OCI-LY1 (cell line): ENCODE data around the gene ZDHHC20.

ENCODE experiments used
- H2AFZ ChIP-seq: fragments of 200-600 bp; sonication (generic), shearing (Covaris generic); 2 replicates; pipeline ENCODE4 v1.6.0; 2014; ENCODE audit warnings: antibody characterized with exemption, mild to moderate bottlenecking, low read length
- H3F3A ChIP-seq: fragments of 200-600 bp; sonication (generic), shearing (Covaris generic); 2 replicates; pipeline ENCODE4 v1.6.0; 2014; ENCODE audit warnings: mild to moderate bottlenecking, antibody characterized with exemption, low read length, moderate library complexity; ENCODE audit not compliant: insufficient read depth
- H3K27ac ChIP-seq: fragments of 200-600 bp; sonication (generic); 2 replicates; pipeline ENCODE4 v1.5.1; 2014; ENCODE audit warnings: low read length, mixed run types, mild to moderate bottlenecking, low read depth; ENCODE audit not compliant: poor library complexity, severe bottlenecking
- H3K27me3 ChIP-seq: fragments of 200-600 bp; sonication (generic); 2 replicates; pipeline ENCODE4 v1.6.0; 2014; ENCODE audit warnings: antibody characterized with exemption, mild to moderate bottlenecking, low read length, moderate library complexity; ENCODE audit not compliant: insufficient read depth
- H3K36me3 ChIP-seq: fragments of 200-600 bp; sonication (generic); 2 replicates; pipeline ENCODE4 v1.6.1; 2014; ENCODE audit warnings: mild to moderate bottlenecking, antibody characterized with exemption, low read length, moderate library complexity, mixed read lengths; ENCODE audit not compliant: insufficient read depth
- H3K4me1 ChIP-seq: fragments of 200-600 bp; sonication (generic); 2 replicates; pipeline ENCODE4 v1.5.1; 2014; ENCODE audit warnings: mild to moderate bottlenecking, low read length, moderate library complexity; ENCODE audit not compliant: insufficient read depth, severe bottlenecking
- H3K4me2 ChIP-seq: fragments of 200-600 bp; sonication (generic), shearing (Covaris generic); 2 replicates; pipeline ENCODE4 v1.6.1; 2014; ENCODE audit warnings: low read length
- H3K4me3 ChIP-seq: fragments of 200-600 bp; sonication (generic); 2 replicates; pipeline ENCODE4 v1.5.1; 2014; ENCODE audit warnings: low read length, low read depth, mild to moderate bottlenecking, mixed read lengths; ENCODE audit not compliant: poor library complexity, severe bottlenecking
- H3K79me2 ChIP-seq: fragments of 200-600 bp; shearing (Covaris generic); 2 replicates; pipeline ENCODE4 v1.6.1; 2016; ENCODE audit warnings: mixed run types, low read length, mixed read lengths; ENCODE audit not compliant: insufficient read depth
- H3K9ac ChIP-seq: fragments of 200-600 bp; sonication (generic), shearing (Covaris generic); 2 replicates; pipeline ENCODE4 v1.6.1; 2014; ENCODE audit warnings: mild to moderate bottlenecking, low read length, mixed read lengths
- H3K9me2 ChIP-seq: fragments of 200-600 bp; sonication (generic), shearing (Covaris generic); 2 replicates; pipeline ENCODE4 v1.6.1; 2014; ENCODE audit warnings: low read depth, mild to moderate bottlenecking, low read length, mixed read lengths
- H3K9me3 ChIP-seq: fragments of 200-600 bp; shearing (Covaris generic); 2 replicates; pipeline ENCODE4 v1.6.1; 2014; ENCODE audit warnings: low read length, mixed read lengths
- H4K20me1 ChIP-seq: fragments of 200-600 bp; sonication (generic), shearing (Covaris generic); 2 replicates; pipeline ENCODE4 v1.6.0; 2016; ENCODE audit warnings: mild to moderate bottlenecking, low read length; ENCODE audit not compliant: insufficient read depth
- EZH2 ChIP-seq: fragments of 200-600 bp; sonication (generic), shearing (Covaris generic); IDR thresholded peaks from 2 replicates; pipeline ENCODE4 v1.8.0; 2017; ENCODE audit warnings: borderline replicate concordance, mixed run types, mild to moderate bottlenecking, antibody characterized with exemption, low read length, moderate library complexity, mixed read lengths
- TF ChIP-seq, protein P1 (sequence below): fragments of 200-600 bp; sonication (generic), shearing (Covaris generic); IDR thresholded peaks from 2 replicates; pipeline ENCODE4 v1.5.1; 2017; ENCODE audit warnings: mild to moderate bottlenecking, antibody characterized with exemption, low read length, moderate library complexity, mixed read lengths

ZDHHC20 gene

DNA sequence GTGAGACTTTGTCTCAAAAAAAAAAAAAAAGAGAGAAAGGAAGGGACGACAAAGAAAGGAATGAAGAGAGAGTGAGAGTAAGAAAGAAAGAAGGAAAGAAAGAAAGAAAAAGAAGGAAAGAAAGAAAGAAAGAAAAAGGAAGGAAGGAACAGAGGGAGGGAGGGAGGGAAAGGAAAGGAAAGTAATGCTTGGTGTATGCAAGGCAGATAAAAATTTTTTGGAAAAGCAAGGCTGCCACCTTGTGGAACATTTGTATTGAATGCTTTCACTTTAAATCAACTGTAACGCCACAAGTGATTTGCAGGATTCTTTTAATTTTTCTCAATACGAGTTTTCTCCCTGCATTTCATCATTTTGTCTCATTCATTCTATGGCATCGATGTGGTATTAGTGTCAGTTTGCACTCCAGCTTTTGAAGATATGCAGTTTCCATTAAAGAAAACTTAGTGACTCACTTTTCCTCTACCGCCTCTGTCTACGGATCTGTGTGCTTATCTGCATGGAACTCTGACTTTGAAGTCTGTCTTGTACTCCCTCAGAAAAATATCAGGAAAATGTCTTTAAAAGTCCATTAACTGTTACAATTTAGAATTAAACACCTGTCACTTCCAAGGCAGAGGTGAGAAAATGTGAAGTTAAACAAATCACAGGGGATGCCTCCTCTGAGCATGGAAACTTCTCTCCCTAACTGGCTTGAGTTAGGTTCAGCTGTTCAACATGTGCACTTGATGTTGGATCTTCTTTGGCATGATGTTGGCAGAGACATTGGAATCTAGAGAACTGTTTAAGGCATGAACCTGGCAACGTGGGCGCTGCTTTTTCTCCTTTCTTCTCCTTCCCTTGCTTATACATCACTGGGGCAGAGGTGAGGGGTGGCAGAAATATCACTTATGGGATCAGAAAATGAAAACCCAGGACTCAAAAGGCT is 20.0 kb upstream of the ZDHHC20 start:
- Histone ChIP-seq H3K4me1 (peaks cover 5% of the 10 kb centered on the region), H3F3A (no peaks in the 10 kb centered on the region), H3K4me2 (no peak overlapping the region), H3K9me3 (no peaks in the 10 kb centered on the region), H3K27ac (no peak overlapping the region), H3K36me3 (no peaks in the 10 kb centered on the region), H2AFZ (no peak overlapping the region), H3K9ac (no peak overlapping the region), H3K4me3 (no peak overlapping the region), H3K79me2 (no peaks in the 10 kb centered on the region), H3K9me2 (no peaks in the 10 kb centered on the region), H4K20me1 (no peaks in the 10 kb centered on the region), H3K27me3 (no peaks in the 10 kb centered on the region)
- TF ChIP-seq, protein P1, sequence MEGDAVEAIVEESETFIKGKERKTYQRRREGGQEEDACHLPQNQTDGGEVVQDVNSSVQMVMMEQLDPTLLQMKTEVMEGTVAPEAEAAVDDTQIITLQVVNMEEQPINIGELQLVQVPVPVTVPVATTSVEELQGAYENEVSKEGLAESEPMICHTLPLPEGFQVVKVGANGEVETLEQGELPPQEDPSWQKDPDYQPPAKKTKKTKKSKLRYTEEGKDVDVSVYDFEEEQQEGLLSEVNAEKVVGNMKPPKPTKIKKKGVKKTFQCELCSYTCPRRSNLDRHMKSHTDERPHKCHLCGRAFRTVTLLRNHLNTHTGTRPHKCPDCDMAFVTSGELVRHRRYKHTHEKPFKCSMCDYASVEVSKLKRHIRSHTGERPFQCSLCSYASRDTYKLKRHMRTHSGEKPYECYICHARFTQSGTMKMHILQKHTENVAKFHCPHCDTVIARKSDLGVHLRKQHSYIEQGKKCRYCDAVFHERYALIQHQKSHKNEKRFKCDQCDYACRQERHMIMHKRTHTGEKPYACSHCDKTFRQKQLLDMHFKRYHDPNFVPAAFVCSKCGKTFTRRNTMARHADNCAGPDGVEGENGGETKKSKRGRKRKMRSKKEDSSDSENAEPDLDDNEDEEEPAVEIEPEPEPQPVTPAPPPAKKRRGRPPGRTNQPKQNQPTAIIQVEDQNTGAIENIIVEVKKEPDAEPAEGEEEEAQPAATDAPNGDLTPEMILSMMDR: peak; percentile 46; the same call in 1 of the 2 replicates
- TF ChIP-seq EZH2: no peak

DNA sequence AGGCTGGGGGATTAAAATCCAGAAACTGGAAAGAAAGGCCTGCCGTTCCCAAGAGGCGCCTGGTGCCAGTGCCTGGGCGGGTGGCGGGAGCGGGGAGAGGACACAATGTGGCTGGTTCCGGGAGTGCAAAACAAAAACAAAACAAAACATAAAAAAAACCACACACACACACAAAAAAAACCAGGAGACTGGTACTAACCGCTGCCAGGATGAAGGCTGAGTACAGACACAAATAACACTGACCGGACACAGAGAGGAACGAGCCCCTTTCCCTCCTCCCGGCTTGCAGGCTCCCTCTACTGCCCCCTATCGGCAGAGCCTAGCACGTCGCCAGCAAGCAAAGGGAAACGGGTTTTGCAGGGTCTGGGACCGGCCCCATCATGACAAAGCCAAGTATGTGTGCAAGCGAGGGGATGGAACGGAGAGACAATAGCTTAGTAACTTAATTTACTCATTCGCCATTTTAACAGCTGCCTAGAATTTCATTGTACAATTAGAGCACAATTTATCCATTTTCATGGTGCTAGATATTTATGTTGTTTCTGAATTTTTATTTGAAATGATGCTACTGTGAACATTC is 17.9 kb upstream of the ZDHHC20 start:
- H4K20me1 ChIP-seq: no peaks in the 10 kb centered on the region
- H3K79me2 ChIP-seq: no peaks in the 10 kb centered on the region
- no peaks in the 10 kb centered on the region for H3K9me3 ChIP-seq
- no peaks in the 10 kb centered on the region for H3K27me3 ChIP-seq
- H3K9me2 ChIP-seq: no peaks in the 10 kb centered on the region
- H3K27ac ChIP-seq: no peak overlapping the region
- peak overlapping the region; percentile 51 for H3K9ac ChIP-seq
- peak overlapping the region; percentile 95 for H2AFZ ChIP-seq
- peak overlapping the region; percentile 46 for H3K4me2 ChIP-seq
- no peaks in the 10 kb centered on the region for H3K36me3 ChIP-seq
- no peaks in the 10 kb centered on the region for H3F3A ChIP-seq
- H3K4me1 ChIP-seq: peaks cover 5% of the 10 kb centered on the region
- TF ChIP-seq, protein P1: peak; percentile 98
- no peak for TF ChIP-seq EZH2
- H3K4me3 ChIP-seq: peak overlapping the region; percentile 51

DNA sequence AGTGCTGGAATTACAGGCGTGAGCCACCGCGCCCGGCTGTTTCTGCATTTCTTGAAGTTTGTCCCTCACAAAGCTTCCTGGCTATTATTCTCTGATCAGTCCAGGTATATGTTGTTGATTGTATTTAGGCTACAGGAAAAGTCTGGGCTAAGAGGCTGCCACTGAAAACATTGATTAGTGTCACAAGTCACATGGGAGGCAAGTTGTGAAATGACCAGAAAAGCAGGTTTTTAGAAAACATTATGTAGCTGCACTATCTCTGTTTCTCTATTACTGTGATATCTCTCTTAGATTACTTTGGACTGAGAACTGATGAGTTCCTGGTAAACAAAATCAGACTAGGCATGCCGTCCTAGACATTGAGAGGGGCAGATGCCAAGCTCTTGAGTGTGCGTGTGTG is 16.0 kb upstream of the ZDHHC20 start:
- Histone ChIP-seq H3K27me3 (no peaks in the 10 kb centered on the region), H3K9me2 (no peaks in the 10 kb centered on the region), H3K4me3 (no peak overlapping the region), H4K20me1 (no peaks in the 10 kb centered on the region), H3K9me3 (0 out of 2 replicates have a peak, but pooled peaks cover 2% of the 10 kb centered on the region), H3K9ac (no peak overlapping the region), H3K4me2 (no peak overlapping the region), H3K79me2 (no peaks in the 10 kb centered on the region), H3K27ac (no peak overlapping the region), H3F3A (no peaks in the 10 kb centered on the region), H3K4me1 (peaks cover 5% of the 10 kb centered on the region), H3K36me3 (no peaks in the 10 kb centered on the region; the same call in 1 of the 2 replicates), H2AFZ (no peak overlapping the region)
- TF ChIP-seq EZH2: no peak
- TF ChIP-seq, protein P1: no peak
